Measurements from ENCODE around the gene SYDE2.
A peak's percentile ranks its signal among the peaks of the same experiment; 100 is the strongest.
"Not testable (repeated sequence)": the region's sequence is repeated elsewhere in the genome, so short reads cannot be mapped to it uniquely, and the experiment has no call there.

Gene SYDE2

DNA sequence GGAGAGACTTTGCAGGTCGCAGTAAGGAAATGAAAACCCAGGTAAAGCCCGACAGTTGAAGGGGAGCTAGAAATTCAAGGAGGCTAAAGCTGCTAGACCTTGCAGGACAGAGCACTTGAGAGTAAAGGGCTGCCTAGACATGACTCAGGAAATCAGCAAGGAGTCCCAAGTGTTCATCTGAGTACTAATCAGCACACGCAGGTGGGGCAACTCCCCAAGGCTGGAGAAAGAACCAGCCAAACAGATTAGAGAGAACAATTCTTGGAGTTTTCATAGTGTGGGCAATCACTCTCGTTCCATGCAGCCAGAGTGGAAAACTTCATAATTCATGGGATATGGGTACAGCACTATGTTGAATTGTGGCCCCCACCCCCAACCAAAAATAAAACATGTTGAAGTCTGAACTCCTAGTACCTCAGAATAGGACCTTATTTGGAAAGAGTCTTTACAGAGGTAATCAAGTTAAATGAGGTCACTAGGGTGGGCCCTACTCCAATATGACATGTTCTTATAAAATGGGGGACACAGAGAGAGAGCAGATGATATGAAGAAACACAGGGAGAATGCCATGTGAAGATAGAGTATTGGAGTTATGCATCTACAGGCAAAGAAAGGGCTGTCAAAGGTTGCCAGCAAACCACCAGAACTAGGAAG lies 28.0 kb downstream of the SYDE2 start:
- DNase-seq (ENCODE audit: low spot score) = no peak

DNA sequence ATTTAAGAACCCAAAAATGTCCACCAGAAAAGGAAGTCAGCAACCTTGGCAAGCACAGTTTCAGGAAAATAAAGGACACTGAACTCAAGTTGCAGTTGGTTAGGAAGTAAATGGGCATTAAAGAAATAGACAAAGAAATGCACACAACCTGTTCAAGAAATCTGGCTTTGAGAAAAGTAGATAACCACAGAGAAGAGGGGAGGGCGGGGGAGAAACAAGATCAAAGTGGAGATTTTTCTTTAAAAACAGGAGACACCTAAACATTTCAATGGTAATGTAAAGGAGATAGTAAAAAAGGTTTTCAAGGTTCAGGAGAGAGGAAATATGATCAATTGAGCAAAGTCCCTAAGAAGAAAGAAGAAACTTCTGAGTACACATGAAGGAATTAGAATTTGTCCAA lies 29.1 kb downstream of the SYDE2 start:
- DNase-seq (ENCODE audit: low spot score) = no peak

DNA sequence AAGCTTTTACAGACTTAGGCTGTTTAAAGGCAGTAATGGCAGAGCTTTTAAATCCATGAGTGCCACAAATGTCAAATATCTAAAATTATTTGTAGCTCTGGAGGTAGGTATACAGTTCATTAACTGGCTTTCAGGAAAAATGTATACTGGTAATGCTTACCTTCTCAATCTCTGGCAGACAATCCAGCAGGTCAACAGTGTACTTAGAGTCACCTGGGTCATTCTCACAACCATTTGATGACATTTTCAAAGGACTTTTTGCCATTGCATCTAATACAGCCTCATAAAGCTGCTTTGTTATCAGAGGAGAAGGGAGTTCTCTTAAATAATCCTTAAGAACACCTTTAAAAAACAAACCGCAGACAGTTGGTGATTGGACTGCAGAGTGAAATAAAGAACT lies 31.9 kb downstream of the SYDE2 start:
- no peak for DNase-seq (ENCODE audit: low spot score)

DNA sequence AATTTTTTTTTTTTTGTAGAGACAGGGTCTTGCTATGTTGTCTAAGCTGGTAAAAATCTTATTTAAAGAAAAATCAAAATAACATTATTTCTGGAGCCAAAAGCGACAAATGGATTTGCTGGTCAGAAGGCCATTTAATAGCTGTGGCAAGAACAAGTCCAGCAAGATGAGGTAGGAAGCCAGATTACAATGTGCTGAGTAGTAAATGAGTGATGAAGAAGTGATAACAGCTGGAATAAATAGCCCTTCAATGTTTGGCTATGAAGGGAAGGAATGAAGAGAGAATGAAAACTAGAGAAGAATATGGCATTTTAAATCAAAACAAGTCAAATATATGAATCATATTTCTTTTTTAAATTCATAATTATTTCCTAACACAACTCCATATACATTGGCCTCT lies 34.5 kb downstream of the SYDE2 start:
- no peak for DNase-seq (ENCODE audit: low spot score)

DNA sequence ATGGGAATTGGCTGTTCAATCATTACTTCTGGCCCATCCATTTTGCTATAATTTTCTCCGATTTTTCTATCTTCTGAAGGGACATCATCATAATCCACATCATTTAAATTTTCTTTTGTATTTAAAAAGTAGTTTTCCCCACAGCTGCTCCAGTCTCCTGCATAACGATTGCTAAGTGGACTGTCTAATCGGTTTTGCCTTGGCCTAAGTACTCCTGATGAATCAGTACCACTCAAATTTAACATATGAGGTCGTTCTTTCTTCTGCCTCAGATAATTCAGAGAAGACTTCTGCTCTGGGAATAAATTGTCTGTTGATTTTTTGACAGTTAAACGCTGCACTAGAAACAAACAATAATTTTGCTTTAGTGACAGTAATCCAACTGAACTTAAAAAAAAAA lies 41.9 kb downstream of the SYDE2 start:
- no peak for DNase-seq (ENCODE audit: low spot score)

DNA sequence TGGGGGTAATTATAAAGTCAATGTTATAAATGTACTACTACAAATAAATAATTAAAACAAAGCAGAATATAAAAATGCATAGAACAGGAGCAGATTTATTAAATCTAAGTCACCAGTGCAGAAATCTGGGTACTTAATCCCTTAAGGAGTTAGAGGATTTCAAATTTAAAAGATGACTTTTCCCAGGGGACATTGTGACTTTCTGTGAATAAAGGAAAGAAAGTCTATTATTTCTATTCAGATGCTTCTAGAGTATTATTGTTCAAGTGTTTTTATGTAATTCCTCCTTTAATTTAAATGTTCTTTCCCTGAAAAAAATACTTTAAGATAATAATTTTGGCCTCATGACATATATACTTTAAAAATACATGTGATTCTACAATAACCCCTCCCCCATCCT lies 43.4 kb downstream of the SYDE2 start:
- DNase-seq (ENCODE audit: low spot score) = no peak

DNA sequence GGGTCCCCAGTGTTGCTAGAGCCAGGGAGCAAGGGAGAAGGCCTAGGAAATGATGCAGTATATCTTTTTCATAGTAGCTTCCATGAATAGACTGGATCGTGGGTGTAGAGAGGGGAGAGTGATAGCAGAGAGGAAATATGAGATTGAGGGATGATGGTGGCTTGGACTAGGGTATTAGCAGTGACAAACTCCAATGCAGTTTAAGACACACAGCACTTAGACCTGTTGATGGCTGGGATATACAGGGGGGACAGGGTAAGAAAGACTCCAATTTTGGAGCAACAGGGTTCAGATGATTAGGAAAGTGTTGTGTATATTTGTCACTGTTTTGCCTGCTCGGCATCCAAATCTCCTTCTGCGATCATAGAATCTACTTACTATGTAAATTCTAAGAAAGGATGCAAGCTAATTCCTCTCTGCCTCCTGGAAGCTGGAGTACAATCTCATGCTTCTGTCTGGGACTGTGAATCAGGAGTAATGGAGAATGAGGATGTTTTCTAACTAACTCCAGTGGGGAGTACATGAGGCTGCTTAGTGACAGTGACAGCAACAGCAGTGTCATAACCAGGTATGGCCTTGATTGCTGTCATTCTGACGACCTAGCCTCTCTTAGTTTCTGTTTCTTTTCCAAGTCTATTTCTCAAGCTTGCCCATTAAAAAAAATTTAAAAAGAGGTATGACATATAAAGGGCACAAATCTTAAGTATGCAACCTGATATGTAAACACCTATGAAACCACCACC lies 47.5 kb downstream of the SYDE2 start:
- no peak for DNase-seq (ENCODE audit: low spot score)

DNA sequence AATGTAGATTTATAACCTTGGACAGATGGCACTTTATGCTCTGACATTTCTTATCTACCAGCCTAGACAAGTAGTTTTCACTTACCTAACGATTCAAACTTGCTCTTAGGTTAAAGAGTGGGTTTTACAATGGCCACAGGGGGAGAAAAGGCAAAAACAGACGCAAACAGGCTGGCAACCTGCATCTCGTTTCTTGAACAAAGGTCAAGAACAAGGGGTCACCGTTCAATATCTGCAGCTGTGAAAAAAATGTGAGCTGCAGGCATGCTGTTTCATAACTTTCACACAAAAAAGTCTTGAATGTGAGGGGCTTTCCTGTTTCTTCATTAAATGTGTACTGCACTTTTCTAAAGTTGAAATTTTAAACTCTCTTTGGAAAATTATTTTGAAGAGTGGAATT lies 49.4 kb downstream of the SYDE2 start:
- DNase-seq (ENCODE audit: low spot score) = peak; percentile 5

DNA sequence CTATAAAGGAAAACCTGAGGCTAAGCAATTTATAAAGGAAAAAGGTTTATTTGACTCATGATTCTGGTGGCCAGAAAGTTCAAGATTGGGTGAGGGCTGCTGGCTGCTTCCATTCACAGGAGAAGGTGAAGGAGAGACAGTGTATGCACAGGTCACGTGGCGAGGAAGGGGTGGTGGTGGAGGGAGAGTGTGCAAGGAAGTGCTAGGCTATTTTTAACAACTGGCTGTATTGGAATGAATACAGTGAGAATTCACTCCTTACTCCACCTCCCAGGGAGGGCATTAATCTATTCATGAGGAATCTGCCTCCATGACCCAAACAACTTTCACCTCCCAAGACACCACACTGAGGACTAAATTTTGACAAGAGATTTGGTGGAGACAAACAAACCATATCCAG lies 51.0 kb downstream of the SYDE2 start:
- no peak for DNase-seq (ENCODE audit: low spot score)

DNA sequence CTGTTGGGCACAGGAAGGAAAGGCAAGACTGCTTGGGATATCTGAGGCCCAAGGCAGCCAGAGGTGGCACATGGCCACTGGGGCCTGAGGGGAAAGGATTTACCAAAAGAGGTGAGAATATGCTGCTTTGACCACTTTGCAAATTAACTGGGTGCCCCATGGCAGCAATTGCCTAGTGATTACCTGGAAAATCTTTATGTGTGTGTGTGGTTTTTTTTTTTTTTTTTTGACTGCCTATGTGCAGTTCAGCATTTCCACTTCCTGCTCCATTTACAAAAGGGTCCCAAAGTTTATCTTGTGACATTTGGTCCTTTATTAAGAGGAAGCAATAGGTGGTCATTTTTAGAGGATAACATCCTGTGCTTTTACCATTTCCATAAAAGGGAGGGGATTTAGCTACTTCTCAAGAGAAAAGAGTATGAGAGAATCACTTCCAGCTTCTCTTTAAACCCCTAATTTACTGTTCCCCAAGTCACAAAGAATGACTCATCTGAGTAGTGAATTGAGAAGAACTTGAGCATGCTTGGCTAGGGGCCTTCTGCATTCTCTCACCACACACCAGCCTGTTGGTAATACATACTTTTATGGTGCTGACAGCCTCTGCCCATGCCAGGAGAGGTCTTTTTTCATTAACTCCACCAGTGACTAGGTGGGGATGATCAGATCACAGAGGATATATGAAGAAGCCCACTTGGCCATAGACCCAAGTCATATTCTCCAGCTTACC lies 52.1 kb downstream of the SYDE2 start:
- no peak for DNase-seq (ENCODE audit: low spot score)

DNA sequence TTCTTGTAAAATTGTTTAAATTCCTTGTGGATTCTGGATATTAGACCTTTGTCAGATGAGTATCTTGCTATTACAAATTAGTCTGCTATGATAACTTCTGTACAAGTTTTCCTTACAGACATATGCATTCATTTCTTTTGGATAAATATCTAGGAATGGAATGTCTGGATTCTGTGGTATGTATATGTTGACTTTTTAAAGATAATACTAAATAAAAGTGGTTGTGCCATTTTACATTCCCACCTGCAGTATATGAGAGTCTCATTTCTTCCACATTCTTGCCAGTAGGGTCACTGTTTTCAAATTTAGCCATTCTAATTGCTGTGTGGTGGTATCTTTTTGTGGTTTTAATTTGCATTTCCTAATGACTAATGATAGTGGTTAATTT lies 53.9 kb downstream of the SYDE2 start:
- DNase-seq (ENCODE audit: low spot score) = peak; percentile 7

DNA sequence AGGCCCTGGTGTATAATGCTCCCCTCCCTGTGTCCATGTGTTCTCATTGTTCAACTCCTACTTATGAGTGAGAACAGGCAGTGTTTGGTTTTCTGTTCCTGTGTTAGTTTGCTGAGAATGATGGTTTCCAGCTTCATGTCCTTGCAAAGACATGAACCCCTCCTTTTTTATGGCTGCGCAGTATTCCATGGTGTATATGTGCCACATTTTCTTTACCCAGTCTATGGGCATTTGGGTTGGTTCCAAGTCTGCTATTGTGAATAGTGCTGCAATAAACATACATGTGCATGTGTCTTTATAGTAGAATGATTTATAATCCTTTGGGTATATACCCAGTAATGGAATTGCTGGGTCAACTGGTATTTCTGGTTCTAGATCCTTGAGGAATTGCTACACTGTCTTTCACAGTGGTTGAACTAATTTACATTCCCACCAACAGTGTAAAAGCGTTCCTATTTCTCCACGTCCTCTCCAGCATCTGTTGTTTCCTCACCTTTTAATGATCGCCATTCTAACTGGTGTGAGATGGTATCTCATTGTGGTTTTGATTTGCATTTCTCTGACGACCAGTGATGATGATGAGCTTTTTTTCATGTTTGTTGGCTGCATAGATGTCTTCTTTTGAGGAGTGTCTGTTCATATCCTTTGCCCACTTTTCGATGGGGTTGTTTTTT lies 54.4 kb downstream of the SYDE2 start:
- DNase-seq (ENCODE audit: low spot score) = not testable (repeated sequence)

DNA sequence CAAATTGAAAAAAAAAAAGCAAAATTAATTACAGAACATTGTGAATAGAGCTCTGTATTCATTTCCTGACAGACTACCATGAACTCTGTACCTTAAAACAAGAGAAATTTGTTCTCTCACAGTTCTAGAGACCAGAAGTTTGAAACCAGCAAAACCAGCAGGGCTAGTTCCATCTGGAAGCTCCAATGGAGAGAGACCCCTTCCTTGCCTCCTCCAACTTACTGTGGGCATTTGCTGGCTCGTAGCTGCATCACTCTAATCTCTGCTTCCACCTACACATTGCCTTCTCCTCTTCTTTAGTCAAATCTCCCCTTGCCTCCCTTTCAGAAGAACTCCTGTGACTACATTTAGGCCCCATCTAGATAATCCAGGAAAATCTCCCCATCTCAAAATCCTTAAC lies 56.5 kb downstream of the SYDE2 start:
- no peak for DNase-seq (ENCODE audit: low spot score)

DNA sequence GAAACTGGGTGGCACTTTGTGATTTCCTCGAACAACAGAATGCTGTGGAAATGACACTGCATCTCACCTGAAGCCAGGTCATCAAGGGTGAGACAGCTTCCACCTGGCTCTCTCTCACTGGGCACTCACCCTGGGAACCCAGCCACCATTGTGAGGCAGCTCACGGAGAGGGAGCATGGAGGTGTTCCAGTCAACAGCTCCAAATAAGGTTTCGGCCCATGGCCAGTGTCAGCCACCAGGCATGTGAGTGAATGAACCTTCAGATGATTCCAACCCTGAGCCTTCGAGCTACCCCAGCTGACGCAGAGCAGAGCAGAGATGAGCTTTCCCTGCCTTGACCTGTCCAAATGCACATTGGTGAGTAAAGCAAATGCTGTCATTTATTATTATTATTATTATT lies 58.1 kb downstream of the SYDE2 start:
- no peak for DNase-seq (ENCODE audit: low spot score)

DNA sequence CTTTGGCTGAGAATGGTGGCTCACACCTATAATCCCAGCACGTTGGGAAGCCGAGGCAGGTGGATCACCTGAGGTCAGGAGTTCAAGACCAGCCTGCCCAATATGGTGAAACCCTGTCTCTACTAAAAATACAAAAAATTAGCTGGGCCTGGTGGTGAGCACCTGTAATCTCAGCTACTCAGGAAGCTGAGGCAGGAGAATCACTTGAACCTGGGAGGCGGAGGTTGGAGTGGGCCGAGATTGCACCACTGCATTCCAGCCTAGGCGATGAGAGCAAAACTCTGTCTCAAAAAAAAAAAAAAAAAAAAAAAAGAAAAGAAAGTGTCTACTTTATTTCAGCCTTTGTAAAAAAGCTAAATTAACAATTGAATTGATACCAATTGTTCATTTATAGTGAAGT lies 62.4 kb downstream of the SYDE2 start:
- not testable (repeated sequence) for DNase-seq (ENCODE audit: low spot score)

DNA sequence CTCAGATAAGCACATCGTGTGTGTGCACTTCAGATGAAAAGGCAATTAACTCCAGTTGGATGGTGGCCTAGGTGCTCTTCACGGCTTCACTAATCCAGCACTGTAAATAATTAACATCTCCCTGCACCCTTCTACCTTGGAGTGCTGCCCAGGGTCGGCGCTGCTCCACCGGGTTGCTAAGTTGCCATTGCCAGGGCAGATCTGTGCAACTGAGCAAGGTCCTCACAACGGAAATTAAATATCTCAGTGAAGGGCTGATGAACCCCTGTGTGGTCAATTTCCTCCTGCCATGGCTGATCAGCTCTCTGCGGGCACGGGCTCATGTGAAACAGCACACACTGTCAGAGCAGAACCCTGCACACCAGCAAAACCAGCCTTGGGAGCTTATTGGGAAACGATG lies 63.2 kb downstream of the SYDE2 start:
- peak; percentile 31 for DNase-seq (ENCODE audit: low spot score)

DNA sequence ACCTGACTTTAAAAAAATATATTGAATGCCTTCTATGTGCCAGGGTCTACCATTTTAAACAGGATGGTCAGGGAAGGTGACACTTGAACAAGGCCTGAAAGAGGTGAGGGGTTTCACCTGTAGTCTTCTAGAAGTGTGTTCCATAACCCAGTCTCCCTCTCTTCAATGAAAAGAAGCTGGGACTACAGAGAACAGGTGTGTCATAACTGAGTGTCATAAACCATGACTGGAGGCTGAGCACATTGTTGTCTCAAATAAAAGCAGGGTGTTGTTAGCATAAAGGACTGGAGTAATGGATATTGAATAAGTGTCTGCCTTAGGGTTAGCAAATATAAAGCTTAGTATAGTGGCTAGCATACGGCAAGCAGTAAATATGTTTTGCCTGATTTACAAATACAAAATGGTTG lies 65.4 kb downstream of the SYDE2 start:
- DNase-seq (ENCODE audit: low spot score) = no peak

DNA sequence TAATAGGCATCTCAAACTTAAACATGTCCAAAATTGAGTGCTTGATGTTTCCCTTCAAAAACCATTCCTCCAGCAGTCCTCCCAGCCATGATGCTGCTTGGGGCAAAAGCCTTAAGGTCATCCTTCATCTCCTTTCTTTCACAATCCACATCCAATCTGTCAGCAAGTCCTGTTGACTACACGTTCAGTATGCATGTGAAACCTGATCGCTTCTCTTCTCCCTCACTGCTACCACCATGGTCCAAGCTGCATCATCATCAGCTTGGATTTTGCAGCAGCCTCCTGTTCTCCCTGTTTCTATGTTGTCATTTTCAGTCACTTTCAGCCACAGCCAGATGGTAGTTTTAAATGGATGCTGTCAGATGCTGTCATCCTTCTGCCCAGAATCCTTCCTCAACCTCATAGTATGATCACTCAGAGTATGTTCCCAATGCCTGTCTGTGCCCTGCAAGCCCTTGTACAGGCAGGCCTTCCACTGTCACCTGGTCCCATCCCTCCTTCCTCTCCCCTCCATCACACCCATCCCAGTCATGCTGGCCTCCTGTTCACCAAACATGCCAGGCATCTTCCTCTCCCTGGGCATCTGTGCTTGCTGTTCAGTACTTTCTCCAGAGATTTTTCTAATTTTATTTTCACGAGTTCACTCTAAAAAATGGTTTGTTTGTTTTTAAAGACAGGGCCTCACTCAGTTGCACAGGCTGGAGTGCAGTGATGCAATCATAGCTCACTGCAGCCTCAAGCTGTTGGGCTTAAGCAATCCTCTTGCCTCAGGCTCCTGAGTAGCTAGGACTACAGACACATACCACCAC lies 66.0 kb downstream of the SYDE2 start:
- no peak for DNase-seq (ENCODE audit: low spot score)

DNA sequence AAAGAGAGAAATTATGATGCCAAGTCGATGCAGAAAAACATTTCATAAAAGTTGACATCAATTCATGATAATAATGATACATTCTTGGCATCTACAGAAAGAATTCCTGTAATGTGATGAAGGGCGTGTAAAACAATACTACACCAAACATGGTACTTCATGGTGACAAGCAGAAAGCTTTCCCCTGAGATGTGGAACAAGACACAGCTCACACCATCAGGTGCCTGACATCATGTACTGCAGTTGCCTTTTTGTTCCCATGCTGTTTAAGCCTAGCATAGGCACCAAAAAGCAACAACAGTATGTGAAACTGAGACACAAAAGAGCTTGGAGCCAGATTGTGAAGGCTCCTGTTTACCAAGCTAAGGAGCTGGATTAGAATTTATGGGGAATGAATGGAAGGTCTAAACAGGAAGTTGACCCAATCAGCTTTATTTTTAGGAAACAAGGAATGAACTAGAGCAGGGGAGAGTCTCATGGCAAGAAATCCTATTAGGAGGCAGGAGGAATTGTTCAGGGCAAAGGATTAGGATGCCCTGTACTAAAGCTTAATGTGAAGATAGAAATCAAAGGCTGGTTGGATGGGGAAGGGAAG lies 67.2 kb downstream of the SYDE2 start:
- no peak for DNase-seq (ENCODE audit: low spot score)

DNA sequence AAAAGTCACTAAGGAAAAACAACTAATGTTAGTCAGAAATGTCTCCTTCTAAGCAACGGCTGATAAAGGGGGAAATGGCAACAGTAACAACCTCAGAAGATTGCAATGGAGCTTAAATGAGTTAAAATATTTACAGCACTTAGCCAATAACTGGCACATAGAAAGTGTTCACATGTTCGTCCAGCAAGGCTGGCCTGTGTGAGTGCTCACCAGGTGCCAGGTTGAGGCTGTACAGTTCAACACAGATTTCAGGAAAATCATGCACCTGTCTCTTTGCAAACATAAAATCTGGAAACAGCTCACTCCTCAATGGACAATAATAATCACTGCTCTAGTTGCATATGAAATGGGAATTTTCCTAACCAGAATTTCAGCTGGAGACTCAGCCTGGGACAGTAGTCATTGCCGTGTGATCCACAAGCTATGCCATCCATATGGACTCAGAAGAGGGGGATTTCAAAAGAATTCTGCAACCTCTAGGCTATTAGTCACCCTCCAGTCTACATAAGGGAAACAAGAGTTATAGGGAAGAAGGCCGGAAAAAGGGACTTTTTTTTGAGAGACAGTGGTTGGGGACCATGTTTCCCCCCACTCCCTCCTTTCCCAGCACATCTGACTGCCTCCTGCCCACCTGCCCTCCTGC lies 68.6 kb downstream of the SYDE2 start:
- DNase-seq (ENCODE audit: low spot score) = no peak

DNA sequence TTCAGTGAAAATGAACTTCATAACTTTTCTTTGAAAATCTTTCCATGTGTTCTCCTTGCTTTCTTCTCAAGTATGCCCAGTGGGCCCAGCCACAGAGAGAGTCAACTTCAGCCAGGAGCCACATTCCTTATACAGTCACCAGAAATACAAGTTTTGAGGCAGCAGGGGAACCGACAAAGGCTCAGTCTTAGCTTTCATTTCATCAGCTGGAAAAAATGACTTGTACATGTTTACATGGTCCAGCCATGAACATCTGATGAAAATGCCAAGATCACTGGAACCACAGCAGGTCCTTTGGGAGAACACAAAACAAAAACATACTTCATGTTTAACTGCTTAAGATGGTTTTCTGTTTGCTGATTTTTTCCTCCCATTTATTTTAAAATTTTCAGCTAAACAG lies 72.5 kb downstream of the SYDE2 start:
- DNase-seq (ENCODE audit: low spot score) = no peak
